Endothelial cell (in vitro differentiated cells): ENCODE results near the gene CARMIL1. TPM values are rescaled to one million over a fixed set of nuclear protein-coding genes. Genes with fewer than 3 reads are reported as not detected.

Experiments used
- DNase-seq: peaks from one replicate; pipeline ENCODE4 v3.0.0; 2021; ENCODE audit warnings: low spot score
- H3K27ac Mint-ChIP-seq: one replicate; pipeline ENCODE4 v1.8.0; 2021; ENCODE audit warnings: mixed read lengths, inconsistent platforms; ENCODE audit not compliant: unreplicated experiment
- H3K27me3 Mint-ChIP-seq: one replicate; pipeline ENCODE4 v1.8.0; 2021; ENCODE audit warnings: mild to moderate bottlenecking, moderate library complexity, mixed read lengths, inconsistent platforms; ENCODE audit not compliant: unreplicated experiment
- H3K36me3 Mint-ChIP-seq: one replicate; pipeline ENCODE4 v1.8.0; 2021; ENCODE audit warnings: mild to moderate bottlenecking, low read depth, mixed read lengths, inconsistent platforms; ENCODE audit not compliant: unreplicated experiment
- H3K4me1 Mint-ChIP-seq: one replicate; pipeline ENCODE4 v1.8.0; 2021; ENCODE audit warnings: mild to moderate bottlenecking, mixed read lengths, inconsistent platforms; ENCODE audit not compliant: unreplicated experiment
- H3K4me3 Mint-ChIP-seq: one replicate; pipeline ENCODE4 v1.8.0; 2021; ENCODE audit warnings: mild to moderate bottlenecking, mixed read lengths, inconsistent platforms; ENCODE audit not compliant: unreplicated experiment
- H3K9me3 Mint-ChIP-seq: one replicate; pipeline ENCODE4 v1.8.0; 2021; ENCODE audit warnings: mixed read lengths, inconsistent platforms; ENCODE audit not compliant: unreplicated experiment
- total RNA-seq: library from RNA; stranded (reverse); fragmentation: NEBNext Ultra II Directional; extraction: Animal tissue kit (Norgen Biotek cat#: 25700); gene quantifications from one replicate; pipeline ENCODE4 v1.2.1, GENCODE V29; 2021; ENCODE audit not compliant: unreplicated experiment
- TF ChIP-seq, protein P1 (sequence below): fragments of 200-600 bp; sonication (generic); IDR thresholded peaks from one replicate; pipeline ENCODE4 v1.5.0; 2021; ENCODE audit warnings: antibody characterized with exemption; ENCODE audit not compliant: unreplicated experiment

Gene CARMIL1
- total RNA-seq, 1 donor from 2014 or later: 32.5 TPM

DNA sequence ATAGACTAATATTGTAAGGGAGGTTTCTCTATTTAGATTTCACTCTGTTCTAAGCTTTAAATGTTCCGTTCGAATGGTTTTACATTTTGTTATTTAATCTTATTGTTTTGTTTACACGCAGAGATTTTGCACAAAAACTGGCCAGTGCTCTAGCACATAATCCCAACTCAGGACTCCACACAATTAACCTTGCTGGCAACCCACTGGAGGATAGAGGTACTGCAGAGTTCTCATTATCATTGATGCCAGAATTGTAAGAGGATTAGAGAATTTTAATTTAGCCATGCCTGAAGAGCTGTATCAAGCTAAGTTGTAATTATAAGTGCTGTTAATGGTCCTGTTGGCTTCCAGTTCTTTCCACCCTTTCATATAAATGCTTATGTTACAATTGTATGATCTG lies 193.1 kb downstream of the CARMIL1 start:
- H3K27ac Mint-ChIP-seq: no peak overlapping the region
- DNase-seq: peak; percentile 8
- TF ChIP-seq, protein P1, sequence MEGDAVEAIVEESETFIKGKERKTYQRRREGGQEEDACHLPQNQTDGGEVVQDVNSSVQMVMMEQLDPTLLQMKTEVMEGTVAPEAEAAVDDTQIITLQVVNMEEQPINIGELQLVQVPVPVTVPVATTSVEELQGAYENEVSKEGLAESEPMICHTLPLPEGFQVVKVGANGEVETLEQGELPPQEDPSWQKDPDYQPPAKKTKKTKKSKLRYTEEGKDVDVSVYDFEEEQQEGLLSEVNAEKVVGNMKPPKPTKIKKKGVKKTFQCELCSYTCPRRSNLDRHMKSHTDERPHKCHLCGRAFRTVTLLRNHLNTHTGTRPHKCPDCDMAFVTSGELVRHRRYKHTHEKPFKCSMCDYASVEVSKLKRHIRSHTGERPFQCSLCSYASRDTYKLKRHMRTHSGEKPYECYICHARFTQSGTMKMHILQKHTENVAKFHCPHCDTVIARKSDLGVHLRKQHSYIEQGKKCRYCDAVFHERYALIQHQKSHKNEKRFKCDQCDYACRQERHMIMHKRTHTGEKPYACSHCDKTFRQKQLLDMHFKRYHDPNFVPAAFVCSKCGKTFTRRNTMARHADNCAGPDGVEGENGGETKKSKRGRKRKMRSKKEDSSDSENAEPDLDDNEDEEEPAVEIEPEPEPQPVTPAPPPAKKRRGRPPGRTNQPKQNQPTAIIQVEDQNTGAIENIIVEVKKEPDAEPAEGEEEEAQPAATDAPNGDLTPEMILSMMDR: peak; percentile 50
- H3K9me3 Mint-ChIP-seq: no peaks in the 10 kb centered on the region
- H3K4me1 Mint-ChIP-seq: no peaks in the 10 kb centered on the region
- peaks cover 5% of the 10 kb centered on the region for H3K36me3 Mint-ChIP-seq
- H3K4me3 Mint-ChIP-seq: no peak overlapping the region
- H3K27me3 Mint-ChIP-seq: no peaks in the 10 kb centered on the region

DNA sequence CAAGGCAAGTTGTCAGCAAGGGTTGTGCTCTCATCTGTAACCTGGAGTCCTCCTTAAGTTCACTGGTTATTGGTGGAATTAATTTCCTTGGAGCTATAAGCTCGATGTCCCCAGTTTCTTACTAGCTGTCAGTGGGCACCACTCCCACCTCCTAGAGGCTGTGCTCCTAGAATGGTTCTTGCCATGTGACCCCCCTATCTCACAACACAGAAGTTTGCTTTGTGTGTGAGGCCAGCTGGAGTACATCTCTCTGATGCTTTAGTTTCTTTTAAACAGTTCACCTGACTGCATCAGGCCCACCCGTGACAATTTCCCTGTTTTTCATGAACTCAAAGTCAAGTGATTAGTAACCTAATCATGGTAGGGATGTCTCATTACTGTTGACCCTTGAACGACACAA lies 193.7 kb downstream of the CARMIL1 start:
- TF ChIP-seq, protein P1: no peak
- Mint-ChIP-seq H3K9me3 (no peaks in the 10 kb centered on the region), H3K27ac (no peak overlapping the region), H3K36me3 (peaks cover 5% of the 10 kb centered on the region), H3K4me1 (no peaks in the 10 kb centered on the region), H3K4me3 (no peak overlapping the region), H3K27me3 (no peaks in the 10 kb centered on the region)
- no peak for DNase-seq

DNA sequence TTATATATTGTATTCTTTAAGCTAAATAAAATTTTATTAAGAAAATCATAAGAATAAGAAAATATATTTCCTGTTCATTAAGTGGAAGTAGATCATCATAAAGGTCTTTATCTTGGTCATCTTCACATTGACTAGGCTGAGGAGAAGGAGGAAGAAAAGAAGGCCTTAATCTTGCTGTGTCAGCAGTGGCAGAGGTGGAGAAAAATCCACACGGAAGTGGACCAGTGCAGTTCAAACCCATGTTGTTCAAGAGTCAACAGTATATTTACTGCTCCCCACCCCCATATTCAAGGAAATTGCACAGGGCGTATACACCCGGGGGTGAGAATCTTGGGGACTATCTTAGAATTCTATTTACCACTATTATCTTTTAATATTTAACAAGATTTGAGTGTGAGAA lies 194.3 kb downstream of the CARMIL1 start:
- TF ChIP-seq, protein P1: no peak
- Mint-ChIP-seq H3K36me3 (peaks cover 5% of the 10 kb centered on the region), H3K27ac (no peak overlapping the region), H3K9me3 (no peaks in the 10 kb centered on the region), H3K27me3 (no peaks in the 10 kb centered on the region), H3K4me1 (no peaks in the 10 kb centered on the region), H3K4me3 (no peak overlapping the region)
- DNase-seq: no peak

DNA sequence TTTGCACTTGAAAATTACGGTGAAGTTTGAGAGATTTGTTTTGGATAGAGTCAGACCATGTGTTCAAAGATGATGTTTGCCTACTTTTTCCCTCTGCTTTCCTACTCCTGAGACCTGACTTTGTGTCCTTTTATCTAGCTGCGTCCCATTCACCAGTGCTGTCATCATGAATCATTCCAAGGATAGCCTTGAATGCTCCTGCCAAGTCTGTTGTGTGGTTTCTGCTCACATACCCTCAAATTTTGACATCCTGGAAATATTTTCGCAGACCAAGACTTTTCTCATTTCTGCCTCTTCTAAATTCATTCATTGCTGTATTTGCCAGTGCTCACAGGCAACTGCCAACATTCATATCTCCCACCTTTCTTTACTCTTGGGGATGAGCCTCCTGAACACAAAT lies 197.0 kb downstream of the CARMIL1 start:
- no peaks in the 10 kb centered on the region for H3K4me1 Mint-ChIP-seq
- H3K9me3 Mint-ChIP-seq: no peaks in the 10 kb centered on the region
- TF ChIP-seq, protein P1: no peak
- no peak overlapping the region for H3K27ac Mint-ChIP-seq
- no peak overlapping the region for H3K4me3 Mint-ChIP-seq
- no peaks in the 10 kb centered on the region for H3K27me3 Mint-ChIP-seq
- peaks cover 5% of the 10 kb centered on the region for H3K36me3 Mint-ChIP-seq
- DNase-seq: no peak

DNA sequence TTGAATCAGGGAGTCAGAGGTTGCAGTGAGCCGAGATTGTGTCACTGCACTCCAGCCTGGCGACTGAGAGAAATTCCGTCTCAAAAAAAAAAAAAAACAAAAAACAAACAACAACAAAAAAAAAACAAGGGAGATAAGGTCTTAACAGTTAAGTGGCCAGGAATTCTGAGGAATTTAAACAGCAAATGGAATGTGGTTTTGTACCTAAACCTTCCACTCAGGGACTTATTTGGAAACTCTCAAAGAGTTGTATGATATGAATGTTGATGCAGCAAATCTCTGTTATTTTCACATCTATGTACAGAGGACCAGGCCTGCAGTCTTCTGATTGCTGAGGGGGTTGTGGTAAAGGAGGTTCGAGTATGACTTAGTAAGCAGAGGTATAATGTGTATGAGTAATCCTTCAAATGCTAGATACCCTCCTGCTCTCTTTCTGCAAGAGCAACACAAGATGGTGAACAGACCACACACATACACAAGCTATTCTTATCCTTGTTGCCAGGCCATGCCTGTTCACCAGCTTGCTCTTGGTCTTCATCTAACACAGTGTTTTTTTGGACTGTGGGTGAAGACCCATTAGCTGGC lies 197.9 kb downstream of the CARMIL1 start:
- Mint-ChIP-seq H3K4me3 (no peak overlapping the region), H3K4me1 (no peaks in the 10 kb centered on the region), H3K27ac (no peak overlapping the region), H3K9me3 (no peaks in the 10 kb centered on the region), H3K27me3 (no peaks in the 10 kb centered on the region), H3K36me3 (peaks cover 5% of the 10 kb centered on the region)
- TF ChIP-seq, protein P1: no peak
- DNase-seq: no peak
